Lower lobe of right lung (tissue), 2 donors: ENCODE data around the gene OR8D1. TPM values are rescaled to one million over a fixed set of nuclear protein-coding genes. Genes with fewer than 3 reads are reported as not detected.
"Not testable (repeated sequence)": the region's sequence is repeated elsewhere in the genome, so short reads cannot be mapped to it uniquely, and the experiment has no call there.

Experiments
- ATAC-seq, 2 donors: fragments of 200-7000 bp; cut with Tn5 transposase; one replicate each; pipeline ENCODE4 v1.9.1; 2020 to 2022; ENCODE audit warnings: mild to moderate bottlenecking in 2 of 2, moderate library complexity in 2 of 2
- DNase-seq: peaks from one replicate; pipeline ENCODE4 v3.0.0-alpha.2; 2020
- H3K27ac ChIP-seq: fragments of 200-600 bp; one replicate; pipeline ENCODE4 v1.8.0; 2022
- H3K27me3 ChIP-seq: fragments of 200-600 bp; one replicate; pipeline ENCODE4 v1.8.0; 2022; ENCODE audit warnings: low read depth
- H3K36me3 ChIP-seq: fragments of 200-600 bp; one replicate; pipeline ENCODE4 v1.8.0; 2022; ENCODE audit warnings: mild to moderate bottlenecking
- H3K4me1 ChIP-seq: fragments of 200-600 bp; one replicate; pipeline ENCODE4 v1.8.0; 2022
- H3K4me3 ChIP-seq: fragments of 200-600 bp; one replicate; pipeline ENCODE4 v1.8.0; 2022; ENCODE audit warnings: mild to moderate bottlenecking
- H3K9me3 ChIP-seq: fragments of 200-600 bp; one replicate; pipeline ENCODE4 v1.8.0; 2022
- CTCF ChIP-seq: fragments of 200-600 bp; IDR thresholded peaks from one replicate; pipeline ENCODE4 v1.8.0; 2022; ENCODE audit warnings: antibody characterized with exemption, mild to moderate bottlenecking
- intact Hi-C: fragments of 100-400 bp; cut with DNase I; formaldehyde crosslinking; loops from one replicate; pipeline ENCODE4 v1.11.0; 2022
- total RNA-seq: library from RNA; stranded (reverse); fragmentation: NEBNext Ultra II Directional; extraction: Animal tissue kit (Norgen Biotek cat#: 25700); gene quantifications from one replicate; pipeline ENCODE4 v1.2.1, GENCODE V29; 2021
- donor health status: DM: no; HTN: yes; CAD: no; lungs with severe emphysema.

The OR8D1 gene
- total RNA-seq, 1 donor from 2014 or later = not detected

DNA sequence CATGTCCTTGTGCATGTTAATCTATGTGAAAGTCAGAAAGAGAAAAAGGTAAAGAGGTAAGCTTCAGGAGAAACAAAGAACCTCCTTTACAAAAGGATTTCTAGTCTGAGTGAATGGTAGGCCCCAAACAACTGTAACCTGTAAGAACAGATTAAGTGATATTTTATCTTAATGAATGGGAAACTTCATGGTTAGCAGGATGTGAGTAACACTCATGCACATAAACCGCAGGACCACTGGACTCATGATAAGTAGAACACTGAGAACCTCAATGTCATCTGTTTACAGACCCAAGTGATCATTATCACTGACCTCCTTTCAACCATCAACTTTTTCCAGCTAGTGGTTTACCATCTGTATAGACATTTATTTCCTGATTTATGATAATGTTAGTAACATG lies 37.7 kb downstream of the OR8D1 start:
- no peaks in the 10 kb centered on the region for H3K27me3 ChIP-seq
- no peak for DNase-seq

DNA sequence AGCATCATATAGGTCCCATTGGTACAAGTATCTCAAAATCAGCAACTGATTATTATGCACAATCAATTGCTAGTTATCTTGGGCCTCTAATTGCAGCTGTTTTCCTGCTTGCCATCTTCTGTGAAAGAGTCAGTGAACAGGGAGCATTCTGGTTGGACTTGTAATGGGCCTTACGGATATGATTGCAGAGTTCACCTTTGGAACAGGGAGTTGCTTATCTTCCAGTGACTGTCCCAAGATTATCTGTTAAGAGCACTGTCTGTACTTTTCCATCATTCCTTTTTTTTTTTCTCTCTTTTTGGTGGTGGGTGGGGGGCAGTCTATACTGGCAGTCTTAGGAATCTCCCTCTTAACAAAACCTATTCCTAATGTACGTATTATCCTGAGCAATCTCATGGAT lies 39.7 kb downstream of the OR8D1 start:
- intact Hi-C loops = no loop called here

More for the DNA sequence above, 37.7 kb downstream of the OR8D1 start:
- ATAC-seq = no peak
- H3K9me3 ChIP-seq = no peaks in the 10 kb centered on the region
- H3K27ac ChIP-seq = no peak overlapping the region
- no peaks in the 10 kb centered on the region for H3K4me1 ChIP-seq
- no peak for TF ChIP-seq CTCF
- intact Hi-C loops = no loop called here
- H3K4me3 ChIP-seq = no peak overlapping the region
- no peaks in the 10 kb centered on the region for H3K36me3 ChIP-seq

GRCh38 chr11:124270886-124271285 lies 42.9 kb downstream of the OR8D1 start:
- H3K27me3 ChIP-seq, H3K27ac ChIP-seq, H3K4me1 ChIP-seq, intact Hi-C loops, ATAC-seq, H3K4me3 ChIP-seq, H3K9me3 ChIP-seq, H3K36me3 ChIP-seq, DNase-seq: not testable (repeated sequence)

More for the DNA sequence above, 39.7 kb downstream of the OR8D1 start:
- Histone ChIP-seq H3K36me3 (no peaks in the 10 kb centered on the region), H3K4me3 (no peak overlapping the region), H3K27ac (no peak overlapping the region), H3K4me1 (no peaks in the 10 kb centered on the region), H3K27me3 (no peaks in the 10 kb centered on the region), H3K9me3 (no peaks in the 10 kb centered on the region)
- ATAC-seq = no peak
- no peak for DNase-seq
- TF ChIP-seq CTCF = no peak

DNA sequence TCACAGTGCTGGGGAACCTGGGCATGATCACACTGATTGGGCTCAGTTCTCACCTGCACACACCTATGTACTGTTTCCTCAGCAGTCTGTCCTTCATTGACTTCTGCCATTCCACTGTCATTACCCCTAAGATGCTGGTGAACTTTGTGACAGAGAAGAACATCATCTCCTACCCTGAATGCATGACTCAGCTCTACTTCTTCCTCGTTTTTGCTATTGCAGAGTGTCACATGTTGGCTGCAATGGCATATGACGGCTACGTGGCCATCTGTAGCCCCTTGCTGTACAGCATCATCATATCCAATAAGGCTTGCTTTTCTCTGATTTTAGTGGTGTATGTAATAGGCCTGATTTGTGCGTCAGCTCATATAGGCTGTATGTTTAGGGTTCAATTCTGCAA lies 48.7 kb downstream of the OR8D1 start:
- H3K27me3 ChIP-seq, intact Hi-C loops, DNase-seq, H3K9me3 ChIP-seq, H3K4me3 ChIP-seq, H3K27ac ChIP-seq, H3K36me3 ChIP-seq, H3K4me1 ChIP-seq: not testable (repeated sequence)
- ATAC-seq = peak in 1 of 2 donors; percentile 35

- H3K27ac ChIP-seq = no peak within 1 kb of the TSS
- no peaks in the 10 kb centered on the region for H3K4me1 ChIP-seq
- H3K27me3 ChIP-seq = no peaks in the 10 kb centered on the region
- DNase-seq = no peak
- intact Hi-C loops = no loop called here
- no peaks in the 10 kb centered on the region for H3K9me3 ChIP-seq
- no peaks in the 10 kb centered on the region for H3K36me3 ChIP-seq
- TF ChIP-seq CTCF = no peak
- ATAC-seq = no peak
- H3K4me3 ChIP-seq = no peak within 1 kb of the TSS
Observed at GRCh38 chr11:124256076-124256475, 57.7 kb downstream of the OR8D1 start, which contains the start of gene OR8G5. Gene OR8G5 (plus strand): TSS chr11:124256376. CDS start chr11:124264932, 8,556 bp downstream.

Other genes starting within 250 kb of the OR8D1 start
- 37.9 TPM for gene VWA5A, start 198.5 kb downstream of the OR8D1 start, total RNA-seq
- gene OR10D3, start 130.6 kb downstream of the OR8D1 start, total RNA-seq = not detected
- gene OR8G1, start 72.9 kb downstream of the OR8D1 start, total RNA-seq = not detected
- gene OR8G5, start 57.6 kb downstream of the OR8D1 start, total RNA-seq = 0.35 TPM
- gene OR8D2, start 6.2 kb upstream of the OR8D1 start, total RNA-seq = not detected
- not detected for gene OR8B2, start 70.5 kb upstream of the OR8D1 start, total RNA-seq
- not detected for gene OR8B3, start 85.1 kb upstream of the OR8D1 start, total RNA-seq
- gene OR8B4, start 110.9 kb upstream of the OR8D1 start, total RNA-seq = not detected
- not detected for gene OR8B8, start 131.7 kb upstream of the OR8D1 start, total RNA-seq
- gene OR8B12, start 229.7 kb upstream of the OR8D1 start, total RNA-seq = not detected